Medulla oblongata (tissue), 1 donor: Measurements from ENCODE around the gene KRI1.

ENCODE experiments used
- DNase-seq: peaks from one replicate; pipeline ENCODE4 v3.0.0-alpha.2; 2015; ENCODE audit errors: extremely low spot score

Gene KRI1

DNA sequence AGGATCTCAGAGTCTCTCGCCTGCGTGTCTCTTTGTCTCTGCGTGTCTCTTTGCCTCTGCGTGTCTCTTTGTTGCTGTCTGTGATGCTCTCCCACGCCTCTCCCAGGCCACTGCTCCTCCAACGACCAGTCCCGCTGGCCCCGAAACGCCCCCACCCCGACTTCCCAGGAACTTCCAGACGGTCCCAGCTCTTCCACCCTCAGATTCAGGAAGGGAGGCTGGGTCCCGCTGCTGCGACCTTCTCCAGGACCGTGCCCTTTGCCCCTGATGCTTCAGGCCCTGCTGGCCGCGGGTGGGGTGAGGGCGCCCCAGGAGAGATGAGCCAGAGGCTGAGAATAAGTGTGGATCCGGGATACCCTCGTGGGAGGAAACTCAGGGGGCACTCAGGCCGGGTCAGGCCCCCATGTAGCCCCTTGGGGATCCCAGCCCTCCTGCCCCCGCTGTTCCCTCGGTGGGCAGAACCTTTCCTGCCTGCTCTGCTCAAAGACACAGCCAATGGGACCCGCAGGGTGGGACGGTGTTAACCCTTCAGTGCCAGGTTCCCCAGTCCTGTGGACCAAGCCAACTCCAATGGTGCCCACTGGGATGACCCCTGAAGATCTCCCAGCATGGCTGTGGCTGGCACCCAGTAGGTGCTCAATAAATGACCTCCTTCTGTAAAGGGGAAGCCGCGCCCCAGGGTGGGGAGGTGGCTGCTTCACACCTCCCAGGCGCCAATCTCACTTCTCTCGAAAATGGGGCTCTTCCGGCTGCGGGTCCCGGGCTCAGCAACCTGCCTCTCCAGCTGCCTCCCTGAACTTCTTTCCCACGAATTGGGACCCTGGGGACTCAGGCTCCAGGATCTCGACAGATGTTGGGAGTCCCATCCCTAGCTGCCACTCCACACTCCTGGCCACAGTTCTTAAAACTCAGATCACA is 47.1 kb downstream of the KRI1 start:
- peak; percentile 55 for DNase-seq

DNA sequence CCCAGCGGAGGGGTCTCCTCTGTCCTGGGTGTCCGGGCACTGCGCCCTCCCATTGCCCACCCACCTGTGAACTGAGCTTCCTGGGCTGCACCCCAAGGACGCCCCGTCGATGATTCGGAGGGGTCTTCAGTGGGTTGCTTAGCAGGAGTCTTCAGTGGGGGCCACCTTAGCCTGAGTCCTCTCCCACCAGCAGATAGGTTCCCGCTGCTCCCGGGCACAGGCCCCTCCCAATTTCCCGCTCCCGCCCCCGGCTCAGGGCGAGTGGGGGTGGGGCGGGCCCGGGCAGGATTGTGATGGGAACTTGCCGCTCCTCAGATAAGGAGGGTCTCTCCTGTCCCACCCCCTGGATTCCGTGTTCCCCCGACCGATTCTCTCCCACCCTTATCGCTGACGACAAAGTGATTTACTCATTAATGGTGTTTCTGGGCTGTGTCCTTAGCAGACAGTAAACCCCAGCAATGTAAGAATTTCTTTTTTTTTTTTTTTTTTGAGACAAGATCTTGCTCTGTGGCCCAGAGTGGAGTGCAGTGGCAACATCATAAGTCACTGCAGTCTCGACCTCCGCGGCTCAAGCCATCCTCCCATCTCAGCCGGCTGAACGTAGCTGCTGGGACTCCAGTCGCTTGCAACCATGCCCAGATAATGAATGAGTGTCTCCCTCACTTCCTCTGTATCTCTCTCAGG is 47.9 kb downstream of the KRI1 start:
- peak; percentile 53 for DNase-seq

DNA sequence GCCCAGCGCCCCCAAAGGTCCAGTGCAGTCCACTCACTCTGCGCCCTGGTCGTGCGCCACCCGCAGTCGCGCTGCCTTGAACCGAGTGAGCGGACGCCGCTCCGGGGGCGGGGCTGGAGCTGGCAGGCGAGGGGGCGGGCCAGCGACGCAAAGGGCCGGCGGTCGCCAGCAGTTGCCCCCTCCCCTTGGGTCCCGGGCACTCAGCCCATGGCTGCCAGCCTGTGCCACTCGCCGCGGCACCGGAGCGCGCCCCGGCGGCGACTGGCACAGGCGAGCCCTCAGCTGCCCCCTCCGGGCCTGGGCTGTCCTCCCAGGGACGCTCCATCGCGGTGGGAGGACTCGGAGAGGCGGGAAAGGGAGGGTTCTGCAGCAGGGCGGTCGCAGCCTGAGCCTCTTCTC is 48.5 kb downstream of the KRI1 start, which contains the start of gene S1PR5:
Gene S1PR5, minus strand, starts transcription at position 87 of the 399 bp plus-strand sequence. CDS start 2,436 bp downstream, outside the sequence.
- DNase-seq = peak; percentile 91

DNA sequence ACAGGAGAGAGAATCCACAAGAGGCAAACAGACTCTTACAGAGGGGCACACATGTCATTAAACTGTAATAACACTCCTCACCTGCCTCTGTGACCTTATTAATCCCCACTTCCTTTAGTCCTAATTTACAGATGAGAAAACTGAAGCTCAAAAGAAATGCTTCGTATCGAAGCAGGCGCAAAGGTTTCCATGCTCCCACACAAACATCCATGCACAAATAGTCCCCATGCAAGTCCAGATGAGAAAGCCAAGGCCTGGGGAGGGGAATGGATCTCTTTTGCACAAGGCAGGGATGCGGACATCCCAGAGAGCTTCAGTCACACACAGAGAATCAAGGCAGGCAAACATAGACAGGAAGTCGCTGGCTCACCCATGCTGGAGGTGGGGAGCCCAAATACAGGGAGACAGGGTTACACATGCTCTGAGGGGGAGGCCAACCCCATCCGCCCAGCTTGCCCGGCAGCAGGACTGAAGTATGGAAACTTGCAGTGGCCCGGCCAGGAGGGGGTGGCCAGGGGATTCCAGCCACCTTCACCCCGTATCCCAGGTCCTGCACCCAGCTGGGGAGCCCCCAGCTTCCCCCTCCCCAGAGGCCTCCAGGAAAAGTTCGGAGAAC is 49.0 kb downstream of the KRI1 start:
- peak; percentile 37 for DNase-seq

DNA sequence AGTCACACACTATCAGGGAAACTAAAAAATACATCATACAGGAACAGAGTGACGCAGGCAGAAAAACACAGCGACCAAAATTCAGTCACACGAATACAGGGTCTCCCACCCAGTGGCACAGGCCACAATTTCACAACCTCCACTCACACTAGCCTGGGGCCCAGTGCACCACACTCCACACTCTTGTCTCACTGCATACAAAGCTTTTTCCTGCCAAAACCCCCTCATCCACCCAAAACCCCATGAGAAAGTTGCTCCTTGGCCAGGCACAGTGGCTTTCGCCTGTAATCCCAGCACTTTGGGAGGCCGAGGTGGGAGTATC is 49.8 kb downstream of the KRI1 start:
- no peak for DNase-seq

DNA sequence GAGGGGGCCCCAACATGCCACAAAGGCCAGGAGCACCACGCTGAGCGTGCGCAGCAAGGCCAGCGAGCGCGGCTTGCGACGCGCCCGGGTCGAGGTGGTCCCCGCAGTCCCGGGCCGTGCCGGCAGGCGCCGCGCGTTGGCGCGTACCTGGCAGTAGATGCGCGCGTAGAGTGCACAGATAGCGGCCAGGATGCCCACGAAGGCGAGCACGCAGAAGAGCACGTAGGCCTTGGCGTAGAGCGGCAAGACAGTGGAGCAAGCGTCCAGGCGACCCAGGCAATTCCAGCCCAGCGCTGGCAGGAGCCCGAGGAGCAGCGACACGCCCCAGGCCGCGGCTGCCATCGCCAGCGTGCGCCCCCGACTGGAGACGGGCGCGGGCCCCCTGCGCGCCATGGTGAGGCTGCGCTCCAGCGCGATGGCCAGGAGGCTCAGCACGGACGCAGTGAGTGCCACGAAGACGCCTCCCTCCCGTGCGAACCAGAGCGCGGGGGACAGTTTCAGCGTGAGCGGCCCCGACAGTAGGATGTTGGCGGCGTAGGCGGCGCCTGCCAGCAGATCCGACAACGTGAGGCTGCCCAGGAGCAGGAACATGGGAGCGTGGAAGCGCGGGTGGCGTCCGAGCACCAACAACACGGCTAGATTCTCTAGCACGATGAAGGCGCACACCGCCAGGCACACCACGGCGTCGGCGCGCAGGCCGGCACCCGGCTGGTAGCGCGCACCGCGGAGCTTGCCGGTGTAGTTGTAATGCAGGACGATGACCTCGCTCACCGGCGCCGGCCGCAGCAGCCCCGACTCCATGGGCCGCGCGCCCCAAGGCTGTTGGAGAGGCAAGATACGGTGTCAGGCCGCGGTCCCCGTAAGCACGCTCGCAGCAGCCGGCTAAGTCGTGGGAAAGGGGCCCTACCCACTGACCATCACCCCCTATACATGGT is 51.3 kb downstream of the KRI1 start:
- no peak for DNase-seq

DNA sequence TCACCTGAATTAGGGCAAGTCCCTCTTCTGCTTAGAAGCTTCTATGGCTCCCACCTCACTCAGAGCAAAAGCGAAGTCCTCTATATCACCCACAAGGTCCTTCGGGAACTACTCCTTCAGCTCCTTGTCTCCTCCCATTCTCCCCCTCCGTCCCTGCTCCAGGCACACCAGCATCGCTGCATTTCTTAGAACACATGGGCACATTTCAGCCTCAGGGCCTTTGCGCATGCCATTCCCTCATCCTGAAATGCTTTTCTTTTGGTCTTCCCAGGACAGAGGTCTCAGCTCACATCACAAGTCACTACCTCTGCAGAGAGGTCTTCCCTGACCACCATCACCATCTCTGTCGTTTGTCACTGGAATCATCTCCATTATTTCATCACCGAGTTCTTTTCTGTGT is 52.6 kb downstream of the KRI1 start:
- DNase-seq = no peak

DNA sequence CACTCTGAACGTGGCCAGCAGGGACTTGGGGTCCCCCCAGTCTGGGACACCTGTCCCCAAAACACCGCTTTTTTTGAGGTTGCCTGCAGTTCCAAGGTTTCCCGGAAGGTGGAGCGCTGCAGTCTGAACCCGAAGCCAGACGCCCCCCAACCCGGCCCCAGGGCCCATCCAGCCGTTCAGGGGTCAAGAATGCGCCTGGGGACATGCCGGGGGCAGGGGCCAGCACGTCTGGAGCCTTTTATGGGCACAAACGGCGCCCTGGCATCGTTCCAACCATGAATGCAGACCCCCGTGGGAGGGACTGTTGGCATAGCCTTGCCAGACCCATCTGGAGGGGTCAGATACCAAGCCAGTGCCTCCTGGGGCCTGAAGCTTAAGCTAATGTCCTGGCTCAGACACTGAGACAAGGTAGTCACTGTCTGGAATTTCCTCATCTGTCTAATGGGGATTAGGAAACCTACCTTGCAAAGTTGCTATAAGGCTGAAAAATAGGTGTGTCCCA is 55.5 kb downstream of the KRI1 start:
- no peak for DNase-seq

DNA sequence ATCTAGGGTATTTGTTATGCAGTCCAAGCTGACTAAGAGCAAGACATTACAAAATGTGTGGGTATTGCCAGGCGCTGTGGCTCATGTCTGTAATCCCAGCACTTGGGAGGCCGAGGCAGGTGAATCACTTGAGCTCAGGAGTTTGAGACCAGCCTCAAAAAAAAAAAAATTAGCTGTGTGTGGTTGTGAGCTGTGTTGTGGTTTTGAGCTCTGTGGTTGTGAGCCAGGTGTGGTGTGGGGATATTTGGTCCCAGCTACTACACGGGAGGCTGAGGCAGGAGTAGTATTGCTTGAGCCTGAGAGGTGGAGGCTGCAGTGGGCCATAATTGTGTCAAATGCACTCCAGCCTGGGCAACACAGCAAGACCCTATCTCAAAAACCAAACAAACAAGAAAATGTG is 57.1 kb downstream of the KRI1 start:
- no peak for DNase-seq

DNA sequence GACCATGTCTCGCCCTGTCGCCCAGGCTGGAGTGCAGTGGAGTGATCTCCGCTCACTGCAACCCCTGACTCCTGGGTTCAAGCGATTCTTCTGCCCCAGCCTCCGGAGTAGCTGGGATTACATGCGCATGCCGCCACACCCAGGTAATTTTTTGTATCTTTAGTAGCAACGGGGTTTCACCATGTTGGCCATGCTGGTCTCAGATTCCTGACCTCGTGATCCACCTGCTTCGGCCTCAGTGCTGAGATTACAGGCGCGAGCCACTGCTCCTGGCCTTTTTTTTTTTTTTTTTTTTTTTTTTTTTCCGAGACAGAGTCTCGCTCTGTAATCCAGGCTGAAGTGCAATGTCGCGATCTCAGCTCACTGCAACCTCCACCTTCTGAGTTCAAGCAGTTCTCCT is 57.8 kb downstream of the KRI1 start:
- no peak for DNase-seq

DNA sequence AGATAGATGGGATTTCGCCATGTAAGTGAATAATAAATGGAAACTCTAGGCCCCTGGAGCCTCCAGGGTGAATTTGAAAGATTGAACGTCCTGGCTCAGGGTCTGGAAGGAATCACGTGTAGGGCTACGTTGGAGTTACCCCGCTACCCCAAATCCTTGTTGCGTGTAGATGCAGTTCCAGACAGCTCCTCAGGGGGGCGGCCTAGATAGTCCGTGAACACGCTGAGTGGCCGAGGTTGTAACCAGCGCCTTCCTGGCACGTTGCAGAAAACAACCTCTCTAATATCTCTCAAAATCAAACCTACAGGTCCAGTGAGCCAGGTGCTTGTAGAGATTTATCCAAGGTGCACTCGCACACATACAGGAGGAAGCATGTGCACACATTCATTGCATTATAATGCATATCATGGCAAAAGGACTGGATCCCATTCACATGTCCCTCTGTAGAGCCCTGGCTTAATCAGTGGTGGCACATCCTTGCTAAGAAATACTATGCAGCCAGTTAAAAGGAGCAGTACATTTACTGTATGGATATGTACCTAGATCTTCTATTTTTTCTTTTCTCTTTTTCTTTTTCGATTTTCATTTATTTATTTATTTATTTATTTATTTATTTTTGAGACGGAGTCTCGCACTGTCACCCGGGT is 60.1 kb downstream of the KRI1 start:
- peak; percentile 77 for DNase-seq
